Fibroblast of mammary gland (primary cell): Measurements from ENCODE around the gene GGA3.

Source experiments
- DNase-seq: peaks from one replicate; pipeline ENCODE4 v3.0.0-alpha.2; 2010; ENCODE audit warnings: low read depth
- H3K4me3 ChIP-seq: 2 replicates; pipeline ENCODE4 v1.5.1; 2011; ENCODE audit warnings: low read depth, mild to moderate bottlenecking, low read length, moderate library complexity; ENCODE audit not compliant: control insufficient read depth
- TF ChIP-seq, protein P1 (sequence below): conservative IDR thresholded peaks from 2 replicates; pipeline ENCODE4 v1.5.1; 2011; ENCODE audit warnings: low read depth, low read length, inconsistent platforms; ENCODE audit not compliant: control insufficient read depth, insufficient read depth

GGA3 gene

DNA sequence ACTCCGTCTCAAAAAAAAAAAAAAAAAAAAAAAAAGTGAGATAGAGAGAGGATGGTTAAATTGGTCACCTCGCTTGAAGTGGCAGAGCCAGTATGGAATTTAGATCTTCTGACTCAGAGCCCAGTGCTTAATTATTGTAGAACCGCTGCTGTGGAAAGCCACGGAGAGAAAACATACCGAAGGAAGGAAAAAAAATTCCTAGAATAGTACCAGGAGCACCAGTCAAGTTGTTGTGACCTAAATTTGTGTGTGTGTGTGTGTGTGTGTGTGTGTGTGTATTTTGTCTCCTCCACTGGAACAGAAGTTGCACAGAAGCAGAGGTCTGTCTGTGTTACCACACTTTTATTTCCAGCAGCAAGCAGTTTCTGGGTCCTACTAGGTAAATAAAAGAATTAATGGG lies 66.5 kb downstream of the GGA3 start:
- DNase-seq = no peak
- TF ChIP-seq, protein P1, sequence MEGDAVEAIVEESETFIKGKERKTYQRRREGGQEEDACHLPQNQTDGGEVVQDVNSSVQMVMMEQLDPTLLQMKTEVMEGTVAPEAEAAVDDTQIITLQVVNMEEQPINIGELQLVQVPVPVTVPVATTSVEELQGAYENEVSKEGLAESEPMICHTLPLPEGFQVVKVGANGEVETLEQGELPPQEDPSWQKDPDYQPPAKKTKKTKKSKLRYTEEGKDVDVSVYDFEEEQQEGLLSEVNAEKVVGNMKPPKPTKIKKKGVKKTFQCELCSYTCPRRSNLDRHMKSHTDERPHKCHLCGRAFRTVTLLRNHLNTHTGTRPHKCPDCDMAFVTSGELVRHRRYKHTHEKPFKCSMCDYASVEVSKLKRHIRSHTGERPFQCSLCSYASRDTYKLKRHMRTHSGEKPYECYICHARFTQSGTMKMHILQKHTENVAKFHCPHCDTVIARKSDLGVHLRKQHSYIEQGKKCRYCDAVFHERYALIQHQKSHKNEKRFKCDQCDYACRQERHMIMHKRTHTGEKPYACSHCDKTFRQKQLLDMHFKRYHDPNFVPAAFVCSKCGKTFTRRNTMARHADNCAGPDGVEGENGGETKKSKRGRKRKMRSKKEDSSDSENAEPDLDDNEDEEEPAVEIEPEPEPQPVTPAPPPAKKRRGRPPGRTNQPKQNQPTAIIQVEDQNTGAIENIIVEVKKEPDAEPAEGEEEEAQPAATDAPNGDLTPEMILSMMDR = no peak
- H3K4me3 ChIP-seq = no peak overlapping the region

DNA sequence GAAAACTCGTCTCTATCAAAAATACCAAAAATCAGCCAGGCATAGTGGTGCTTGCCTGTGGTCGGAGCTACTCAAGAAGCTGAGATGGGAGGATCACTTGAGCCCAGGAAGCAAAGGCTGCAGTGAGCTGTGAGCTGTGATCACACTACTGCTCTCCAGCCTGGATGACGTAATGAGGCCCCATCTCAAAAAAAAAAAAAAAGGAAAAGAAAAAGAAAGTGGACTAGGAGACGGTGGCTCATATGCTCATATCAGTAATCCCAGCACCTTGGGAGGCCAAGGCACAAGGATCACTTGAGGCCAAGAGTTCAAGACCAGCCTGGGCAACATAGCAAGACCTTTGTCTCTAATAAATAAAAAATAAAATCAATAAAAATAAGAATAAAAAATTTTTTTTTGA lies 69.8 kb downstream of the GGA3 start:
- H3K4me3 ChIP-seq = no peak overlapping the region
- peak; percentile 58 for DNase-seq
- TF ChIP-seq, protein P1 = no peak

DNA sequence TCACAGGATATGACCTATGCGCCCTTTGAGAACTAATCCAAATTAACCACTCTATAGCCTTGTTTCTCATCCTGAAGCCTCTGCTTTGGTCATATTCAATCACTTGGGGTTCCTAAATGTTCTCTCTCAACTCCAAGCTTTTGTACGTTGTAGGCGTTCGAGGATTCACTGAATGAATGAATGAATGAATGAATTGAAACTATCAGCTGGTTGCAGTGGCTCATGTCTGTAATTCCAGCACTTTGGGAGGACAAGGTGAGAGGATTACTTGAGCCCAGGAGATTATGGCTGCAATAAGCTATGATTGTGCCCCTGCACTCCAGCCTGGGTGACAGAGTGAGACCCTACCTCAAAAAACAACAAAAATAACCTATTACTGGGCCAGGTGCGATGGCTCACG lies 72.8 kb downstream of the GGA3 start:
- DNase-seq = no peak
- no peak overlapping the region for H3K4me3 ChIP-seq
- TF ChIP-seq, protein P1 = no peak
